ENCODE results near the gene C12orf42.

C12orf42 gene

DNA sequence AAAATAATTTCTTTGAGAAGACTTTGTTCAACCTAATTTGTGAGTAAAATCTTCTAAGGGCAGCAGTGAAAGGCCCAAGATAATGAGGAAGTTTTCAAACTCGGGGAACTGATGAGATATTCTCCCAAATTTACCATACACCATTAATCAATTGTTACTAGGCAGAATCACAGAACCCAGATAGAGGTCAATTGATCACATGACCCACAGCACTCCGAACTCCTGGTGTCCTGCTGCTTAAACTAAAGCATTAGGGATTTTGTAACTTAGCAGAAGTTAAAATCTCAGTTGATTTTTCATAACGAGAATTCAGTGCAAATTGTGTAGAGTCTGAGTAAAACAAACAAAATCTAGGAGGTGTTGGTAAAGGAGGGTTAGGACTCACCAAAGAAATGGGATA is 207.8 kb downstream of the C12orf42 start:
- no peaks in the 10 kb centered on the region for H3K27me3 ChIP-seq (ENCODE audit: control insufficient read depth in 5 of 5, insufficient read depth in 4 of 5, low read length in 5 of 5)
- no peaks in the 10 kb centered on the region for H3K36me3 ChIP-seq (ENCODE audit: control insufficient read depth in 5 of 5, insufficient read depth in 5 of 5, low read length in 5 of 5)
- no peaks in the 10 kb centered on the region for H3K4me1 ChIP-seq (ENCODE audit: control insufficient read depth in 5 of 5, insufficient read depth in 5 of 5, low read length in 5 of 5)
- H3K9ac ChIP-seq (ENCODE audit: low read length in 5 of 5) = no peak overlapping the region
- peaks cover 7 to 22% (median 10%) of the 10 kb centered on the region in 5 donors for H3K9me3 ChIP-seq (ENCODE audit: control insufficient read depth in 5 of 5, low read length in 5 of 5)
- H3K4me3 ChIP-seq (ENCODE audit: low read depth in 1 of 5, low read length in 5 of 5) = no peak overlapping the region
- H3K27ac ChIP-seq (ENCODE audit: low read depth, low read length) = no peak overlapping the region

- H3K27ac ChIP-seq (ENCODE audit: low read depth, low read length) = no peak overlapping the region
- H3K4me1 ChIP-seq (ENCODE audit: control insufficient read depth in 5 of 5, insufficient read depth in 5 of 5, low read length in 5 of 5) = no peaks in the 10 kb centered on the region
- no peaks in the 10 kb centered on the region for H3K36me3 ChIP-seq (ENCODE audit: control insufficient read depth in 5 of 5, insufficient read depth in 5 of 5, low read length in 5 of 5)
- H3K4me3 ChIP-seq (ENCODE audit: low read depth in 1 of 5, low read length in 5 of 5) = no peak overlapping the region
- no peaks in the 10 kb centered on the region for H3K27me3 ChIP-seq (ENCODE audit: control insufficient read depth in 5 of 5, insufficient read depth in 4 of 5, low read length in 5 of 5)
- H3K9me3 ChIP-seq (ENCODE audit: control insufficient read depth in 5 of 5, low read length in 5 of 5) = peaks cover 0 to 2% (median 0%) of the 10 kb centered on the region in 5 donors
- H3K9ac ChIP-seq (ENCODE audit: low read length in 5 of 5) = no peak overlapping the region
These were observed 213.6 kb downstream of the C12orf42 start for GRCh38 chr12:103282124-103282523.

DNA sequence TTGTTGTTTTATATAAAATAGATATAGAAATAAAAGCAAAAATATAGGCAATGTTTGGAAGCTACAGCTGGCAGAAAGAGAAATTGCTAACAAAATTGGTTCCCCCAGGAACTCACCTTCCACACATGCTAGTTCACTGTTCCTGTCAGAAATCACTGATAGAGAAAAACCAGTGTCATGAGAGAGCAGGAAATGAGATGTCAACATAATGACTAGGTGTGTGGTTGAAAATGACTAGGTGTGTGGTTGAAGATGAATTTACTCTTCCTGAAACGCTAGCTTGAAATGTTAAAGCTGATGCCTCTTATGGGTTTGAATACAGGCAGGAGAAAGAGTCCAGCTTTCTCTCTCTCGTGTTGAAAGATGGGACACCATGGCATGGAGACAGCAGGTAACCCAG is 216.3 kb downstream of the C12orf42 start:
- H3K9me3 ChIP-seq (ENCODE audit: control insufficient read depth in 5 of 5, low read length in 5 of 5) = peaks cover 0 to 2% (median 0%) of the 10 kb centered on the region in 5 donors
- H3K4me1 ChIP-seq (ENCODE audit: control insufficient read depth in 5 of 5, insufficient read depth in 5 of 5, low read length in 5 of 5) = no peaks in the 10 kb centered on the region
- H3K9ac ChIP-seq (ENCODE audit: low read length in 5 of 5) = no peak overlapping the region
- H3K36me3 ChIP-seq (ENCODE audit: control insufficient read depth in 5 of 5, insufficient read depth in 5 of 5, low read length in 5 of 5) = no peaks in the 10 kb centered on the region
- H3K27ac ChIP-seq (ENCODE audit: low read depth, low read length) = no peak overlapping the region
- H3K27me3 ChIP-seq (ENCODE audit: control insufficient read depth in 5 of 5, insufficient read depth in 4 of 5, low read length in 5 of 5) = no peaks in the 10 kb centered on the region
- H3K4me3 ChIP-seq (ENCODE audit: low read depth in 1 of 5, low read length in 5 of 5) = no peak overlapping the region

GRCh38 chr12:103278329-103278728 is 217.4 kb downstream of the C12orf42 start:
- Histone ChIP-seq H3K9me3 (ENCODE audit: control insufficient read depth in 5 of 5, low read length in 5 of 5) (peaks cover 0 to under 1% (median 0%) of the 10 kb centered on the region in 5 donors), H3K4me3 (ENCODE audit: low read depth in 1 of 5, low read length in 5 of 5) (no peak overlapping the region), H3K9ac (ENCODE audit: low read length in 5 of 5) (no peak overlapping the region), H3K27ac (ENCODE audit: low read depth, low read length) (no peak overlapping the region), H3K4me1 (ENCODE audit: control insufficient read depth in 5 of 5, insufficient read depth in 5 of 5, low read length in 5 of 5) (no peaks in the 10 kb centered on the region), H3K36me3 (ENCODE audit: control insufficient read depth in 5 of 5, insufficient read depth in 5 of 5, low read length in 5 of 5) (no peaks in the 10 kb centered on the region), H3K27me3 (ENCODE audit: control insufficient read depth in 5 of 5, insufficient read depth in 4 of 5, low read length in 5 of 5) (no peaks in the 10 kb centered on the region)

GRCh38 chr12:103273645-103274044 is 222.1 kb downstream of the C12orf42 start:
- Histone ChIP-seq H3K4me3 (ENCODE audit: low read depth in 1 of 5, low read length in 5 of 5) (no peak overlapping the region), H3K27ac (ENCODE audit: low read depth, low read length) (no peak overlapping the region), H3K36me3 (ENCODE audit: control insufficient read depth in 5 of 5, insufficient read depth in 5 of 5, low read length in 5 of 5) (no peaks in the 10 kb centered on the region), H3K4me1 (ENCODE audit: control insufficient read depth in 5 of 5, insufficient read depth in 5 of 5, low read length in 5 of 5) (no peaks in the 10 kb centered on the region), H3K9me3 (ENCODE audit: control insufficient read depth in 5 of 5, low read length in 5 of 5) (no peaks in the 10 kb centered on the region), H3K27me3 (ENCODE audit: control insufficient read depth in 5 of 5, insufficient read depth in 4 of 5, low read length in 5 of 5) (no peaks in the 10 kb centered on the region), H3K9ac (ENCODE audit: low read length in 5 of 5) (no peak overlapping the region)

GRCh38 chr12:103272949-103273348 is 222.8 kb downstream of the C12orf42 start:
- Histone ChIP-seq H3K27me3 (ENCODE audit: control insufficient read depth in 5 of 5, insufficient read depth in 4 of 5, low read length in 5 of 5) (no peaks in the 10 kb centered on the region), H3K27ac (ENCODE audit: low read depth, low read length) (no peak overlapping the region), H3K4me3 (ENCODE audit: low read depth in 1 of 5, low read length in 5 of 5) (no peak overlapping the region), H3K36me3 (ENCODE audit: control insufficient read depth in 5 of 5, insufficient read depth in 5 of 5, low read length in 5 of 5) (no peaks in the 10 kb centered on the region), H3K9me3 (ENCODE audit: control insufficient read depth in 5 of 5, low read length in 5 of 5) (no peaks in the 10 kb centered on the region), H3K4me1 (ENCODE audit: control insufficient read depth in 5 of 5, insufficient read depth in 5 of 5, low read length in 5 of 5) (no peaks in the 10 kb centered on the region), H3K9ac (ENCODE audit: low read length in 5 of 5) (no peak overlapping the region)

DNA sequence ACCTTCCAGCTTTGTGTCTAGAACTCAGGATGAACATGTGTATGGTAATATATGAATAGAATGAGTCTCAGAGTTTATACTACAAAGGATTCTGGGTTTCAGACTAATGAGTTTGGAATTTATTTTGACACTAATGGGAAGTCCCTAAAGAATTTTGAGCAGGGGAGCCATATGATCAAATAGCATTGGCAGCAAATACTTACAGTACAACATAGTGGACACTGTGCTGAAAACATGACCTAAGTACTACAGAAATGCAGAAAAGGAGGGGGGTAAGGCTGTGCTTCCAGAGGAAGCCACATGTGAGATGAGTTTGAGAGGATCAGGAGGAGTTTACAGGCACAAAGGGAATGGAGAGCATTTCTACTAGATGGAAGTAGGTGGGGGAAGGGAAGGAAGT is 225.8 kb downstream of the C12orf42 start:
- Histone ChIP-seq H3K9me3 (ENCODE audit: control insufficient read depth in 5 of 5, low read length in 5 of 5) (no peaks in the 10 kb centered on the region), H3K4me3 (ENCODE audit: low read depth in 1 of 5, low read length in 5 of 5) (no peak overlapping the region), H3K9ac (ENCODE audit: low read length in 5 of 5) (no peak overlapping the region), H3K4me1 (ENCODE audit: control insufficient read depth in 5 of 5, insufficient read depth in 5 of 5, low read length in 5 of 5) (no peaks in the 10 kb centered on the region), H3K27ac (ENCODE audit: low read depth, low read length) (no peak overlapping the region), H3K36me3 (ENCODE audit: control insufficient read depth in 5 of 5, insufficient read depth in 5 of 5, low read length in 5 of 5) (no peaks in the 10 kb centered on the region), H3K27me3 (ENCODE audit: control insufficient read depth in 5 of 5, insufficient read depth in 4 of 5, low read length in 5 of 5) (no peaks in the 10 kb centered on the region)

DNA sequence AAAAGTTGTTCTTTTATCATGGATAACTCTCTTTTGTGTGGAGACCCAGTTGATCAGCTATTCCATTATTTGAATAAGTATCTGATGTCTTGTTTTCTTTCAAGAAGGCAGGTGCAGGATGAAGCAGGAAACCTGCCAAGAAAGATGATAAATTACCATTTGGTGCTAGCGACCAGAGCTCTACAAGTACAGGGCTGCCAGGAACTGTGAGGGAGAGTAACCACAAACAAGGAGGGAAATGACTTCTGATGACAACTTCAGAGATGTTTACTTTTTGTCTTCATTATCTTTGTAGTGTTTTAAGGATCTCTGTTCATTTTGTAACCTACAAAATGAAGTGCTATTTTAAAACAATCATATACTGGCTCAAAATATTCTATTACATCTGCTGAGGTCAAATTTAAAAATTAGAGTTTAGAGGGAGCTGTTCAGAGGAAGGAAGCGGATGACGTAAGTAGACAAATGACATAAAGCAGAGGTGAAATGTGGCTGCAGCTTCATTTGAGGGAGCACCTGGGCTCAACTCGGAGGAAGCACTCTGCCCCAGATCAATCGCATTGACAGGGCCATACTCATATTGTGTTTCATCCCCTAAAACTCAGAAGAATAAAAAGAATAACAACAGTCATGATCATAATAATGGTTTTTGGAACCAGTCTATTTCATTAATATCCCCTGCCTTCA is 226.8 kb downstream of the C12orf42 start:
- Histone ChIP-seq H3K4me3 (ENCODE audit: low read depth in 1 of 5, low read length in 5 of 5) (no peak overlapping the region), H3K27ac (ENCODE audit: low read depth, low read length) (no peak overlapping the region), H3K4me1 (ENCODE audit: control insufficient read depth in 5 of 5, insufficient read depth in 5 of 5, low read length in 5 of 5) (no peaks in the 10 kb centered on the region), H3K27me3 (ENCODE audit: control insufficient read depth in 5 of 5, insufficient read depth in 4 of 5, low read length in 5 of 5) (no peaks in the 10 kb centered on the region), H3K9ac (ENCODE audit: low read length in 5 of 5) (no peak overlapping the region), H3K9me3 (ENCODE audit: control insufficient read depth in 5 of 5, low read length in 5 of 5) (no peaks in the 10 kb centered on the region), H3K36me3 (ENCODE audit: control insufficient read depth in 5 of 5, insufficient read depth in 5 of 5, low read length in 5 of 5) (no peaks in the 10 kb centered on the region)

DNA sequence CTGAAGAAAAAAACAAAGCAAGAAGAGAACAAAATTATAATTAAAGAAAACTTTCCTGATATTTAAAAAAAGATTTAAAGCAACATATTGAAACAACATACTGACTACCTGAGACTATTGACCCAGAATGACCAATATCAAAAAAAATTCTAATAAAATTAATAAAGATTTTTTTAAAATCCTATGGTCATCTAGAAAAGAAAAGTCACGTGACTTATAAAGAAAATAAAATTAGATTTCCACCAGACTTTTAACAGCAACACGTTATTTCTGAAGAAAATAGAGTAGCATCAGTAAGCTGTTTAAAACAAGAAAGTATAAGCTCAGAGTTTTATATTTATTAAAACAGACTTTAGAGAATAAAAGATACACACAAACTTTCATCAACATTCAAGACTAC is 238.0 kb downstream of the C12orf42 start:
- no peaks in the 10 kb centered on the region for H3K9me3 ChIP-seq (ENCODE audit: control insufficient read depth in 5 of 5, low read length in 5 of 5)
- H3K9ac ChIP-seq (ENCODE audit: low read length in 5 of 5) = no peak overlapping the region
- H3K4me3 ChIP-seq (ENCODE audit: low read depth in 1 of 5, low read length in 5 of 5) = no peak overlapping the region
- no peak overlapping the region for H3K27ac ChIP-seq (ENCODE audit: low read depth, low read length)
- no peaks in the 10 kb centered on the region for H3K4me1 ChIP-seq (ENCODE audit: control insufficient read depth in 5 of 5, insufficient read depth in 5 of 5, low read length in 5 of 5)
- no peaks in the 10 kb centered on the region for H3K36me3 ChIP-seq (ENCODE audit: control insufficient read depth in 5 of 5, insufficient read depth in 5 of 5, low read length in 5 of 5)
- H3K27me3 ChIP-seq (ENCODE audit: control insufficient read depth in 5 of 5, insufficient read depth in 4 of 5, low read length in 5 of 5) = no peaks in the 10 kb centered on the region
